ENCODE data around the gene SLC7A5. TPM values are rescaled to one million over a fixed set of nuclear protein-coding genes. Genes with fewer than 3 reads are reported as not detected.

SLC7A5 gene
- total and polyA plus RNA-seq, 2 of the 13 experiments (the other 11 are each of a cell fraction or from before 2014, with no cell fraction given), result 79.6 to 155 TPM

DNA sequence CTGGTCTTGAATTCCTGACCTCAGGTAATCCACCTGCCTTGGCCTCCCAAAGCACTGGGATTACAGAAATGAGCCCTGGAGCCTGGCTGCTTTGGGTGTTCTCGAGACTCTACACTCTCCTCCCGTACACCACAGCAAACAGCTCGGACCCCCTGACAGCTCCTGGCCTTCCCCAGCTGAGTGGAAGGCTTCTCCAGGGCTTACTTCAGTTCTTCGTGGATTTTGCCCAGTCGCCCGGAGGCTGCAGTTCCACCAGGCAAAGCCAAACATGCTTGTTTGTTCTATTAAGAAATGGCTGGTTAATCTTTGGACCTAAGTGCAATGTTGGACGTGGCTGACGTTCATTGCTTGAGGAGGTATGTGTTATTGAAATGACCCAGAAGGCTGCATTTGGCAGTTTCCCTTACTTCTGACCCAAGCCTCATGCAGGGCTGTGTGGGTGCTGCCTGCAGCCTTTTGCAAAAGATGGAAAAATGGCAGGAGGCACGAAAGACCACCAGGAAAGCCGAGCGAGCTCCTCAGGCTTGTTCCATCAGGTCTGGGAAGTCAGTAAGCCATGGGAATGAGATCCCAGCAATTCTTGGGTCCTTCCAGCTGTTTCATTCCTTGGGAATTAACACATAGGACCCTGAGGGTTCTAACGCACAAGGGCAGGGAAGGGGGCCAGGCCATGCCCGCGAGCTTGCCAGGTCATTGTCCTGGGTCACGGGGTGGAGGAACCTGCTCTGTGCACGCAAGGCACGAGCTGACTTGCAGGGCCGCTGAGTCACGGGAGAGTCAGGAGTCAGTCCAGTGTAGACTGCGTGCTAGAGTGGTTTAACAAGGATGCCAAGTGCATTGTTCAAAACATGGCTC lies 79.6 kb downstream of the SLC7A5 start (continued):
- TF ChIP-seq ZNF629 (CRISPR knock-in tag; conservative IDR thresholded peaks at IDR 0.05), result peak; percentile 65
- TF ChIP-seq ZNF607 (CRISPR knock-in tag; IDR thresholded peaks at IDR 0.05; ENCODE audit: borderline replicate concordance), result 0 out of 2 replicates have a peak, but pooled peaks have one; percentile 51
- TF ChIP-seq, protein P1, sequence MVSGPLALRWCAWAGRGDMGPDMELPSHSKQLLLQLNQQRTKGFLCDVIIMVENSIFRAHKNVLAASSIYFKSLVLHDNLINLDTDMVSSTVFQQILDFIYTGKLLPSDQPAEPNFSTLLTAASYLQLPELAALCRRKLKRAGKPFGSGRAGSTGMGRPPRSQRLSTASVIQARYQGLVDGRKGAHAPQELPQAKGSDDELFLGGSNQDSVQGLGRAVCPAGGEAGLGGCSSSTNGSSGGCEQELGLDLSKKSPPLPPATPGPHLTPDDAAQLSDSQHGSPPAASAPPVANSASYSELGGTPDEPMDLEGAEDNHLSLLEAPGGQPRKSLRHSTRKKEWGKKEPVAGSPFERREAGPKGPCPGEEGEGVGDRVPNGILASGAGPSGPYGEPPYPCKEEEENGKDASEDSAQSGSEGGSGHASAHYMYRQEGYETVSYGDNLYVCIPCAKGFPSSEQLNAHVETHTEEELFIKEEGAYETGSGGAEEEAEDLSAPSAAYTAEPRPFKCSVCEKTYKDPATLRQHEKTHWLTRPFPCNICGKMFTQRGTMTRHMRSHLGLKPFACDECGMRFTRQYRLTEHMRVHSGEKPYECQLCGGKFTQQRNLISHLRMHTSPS (CRISPR knock-in tag; IDR thresholded peaks at IDR 0.05; ENCODE audit: low read depth), result peak; percentile 67; the same call in 1 of the 2 replicates
- no peak for TF ChIP-seq ZFP36L2 (CRISPR knock-in tag; IDR thresholded peaks at IDR 0.05)
- TF ChIP-seq SKI (IDR thresholded peaks at IDR 0.05; ENCODE audit: partially characterized antibody), result peak; percentile 38
- TF ChIP-seq RELA (CRISPR knock-in tag; IDR thresholded peaks at IDR 0.05), result no peak
- TF ChIP-seq, protein P2, sequence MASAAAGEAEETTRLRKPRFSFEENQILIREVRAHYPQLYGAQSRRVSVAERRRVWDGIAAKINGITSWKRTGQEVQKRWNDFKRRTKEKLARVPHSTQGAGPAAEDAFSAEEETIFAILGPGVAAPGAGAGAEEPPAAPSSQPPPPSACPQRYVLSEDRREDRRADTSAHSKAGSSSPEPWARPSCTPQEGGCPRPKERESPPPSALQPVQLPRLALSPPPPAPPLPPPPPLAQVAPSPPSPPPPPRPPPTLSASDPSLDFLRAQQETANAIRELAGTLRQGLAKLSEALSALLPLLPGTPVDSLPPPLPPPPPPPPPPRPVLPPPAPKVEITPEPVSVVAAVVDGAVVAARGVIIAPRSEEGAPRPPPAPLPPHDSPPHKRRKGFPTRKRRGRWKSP (CRISPR knock-in tag; IDR thresholded peaks at IDR 0.05), result peak; percentile 75
- peak; percentile 48 for TF ChIP-seq ZSCAN29 (CRISPR knock-in tag; conservative IDR thresholded peaks at IDR 0.05)
- TF ChIP-seq, protein P3, sequence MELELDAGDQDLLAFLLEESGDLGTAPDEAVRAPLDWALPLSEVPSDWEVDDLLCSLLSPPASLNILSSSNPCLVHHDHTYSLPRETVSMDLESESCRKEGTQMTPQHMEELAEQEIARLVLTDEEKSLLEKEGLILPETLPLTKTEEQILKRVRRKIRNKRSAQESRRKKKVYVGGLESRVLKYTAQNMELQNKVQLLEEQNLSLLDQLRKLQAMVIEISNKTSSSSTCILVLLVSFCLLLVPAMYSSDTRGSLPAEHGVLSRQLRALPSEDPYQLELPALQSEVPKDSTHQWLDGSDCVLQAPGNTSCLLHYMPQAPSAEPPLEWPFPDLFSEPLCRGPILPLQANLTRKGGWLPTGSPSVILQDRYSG (CRISPR knock-in tag; IDR thresholded peaks at IDR 0.05), result no peak
- TF ChIP-seq, protein P4, sequence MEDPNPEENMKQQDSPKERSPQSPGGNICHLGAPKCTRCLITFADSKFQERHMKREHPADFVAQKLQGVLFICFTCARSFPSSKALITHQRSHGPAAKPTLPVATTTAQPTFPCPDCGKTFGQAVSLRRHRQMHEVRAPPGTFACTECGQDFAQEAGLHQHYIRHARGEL (CRISPR knock-in tag; IDR thresholded peaks at IDR 0.05), result no peak
- TF ChIP-seq, protein P5, sequence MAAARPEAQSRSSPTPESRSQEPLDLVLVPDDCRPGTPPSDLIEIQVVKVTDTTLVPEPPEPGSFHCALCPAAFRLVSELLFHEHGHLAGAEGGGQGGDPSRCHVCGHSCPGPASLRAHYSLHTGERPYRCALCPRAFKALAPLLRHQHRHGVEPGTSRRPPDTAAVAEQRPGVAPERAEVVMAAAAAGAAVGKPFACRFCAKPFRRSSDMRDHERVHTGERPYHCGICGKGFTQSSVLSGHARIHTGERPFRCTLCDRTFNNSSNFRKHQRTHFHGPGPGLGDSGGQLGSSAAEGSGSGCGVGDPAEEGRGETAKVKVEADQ (CRISPR knock-in tag; IDR thresholded peaks at IDR 0.05; ENCODE audit: borderline replicate concordance), result 0 out of 2 replicates have a peak, but pooled peaks have one; percentile 46
- no peak for TF ChIP-seq MATR3 (CRISPR knock-in tag; IDR thresholded peaks at IDR 0.05)
- TF ChIP-seq GFI1 (CRISPR knock-in tag; IDR thresholded peaks at IDR 0.05; ENCODE audit: borderline replicate concordance), result peak; percentile 17; the same call in 1 of the 2 replicates
- peak; percentile 71; the same call in 1 of the 2 replicates for TF ChIP-seq ZNF205 (CRISPR knock-in tag; IDR thresholded peaks at IDR 0.05)
- no peak for TF ChIP-seq SUZ12 (IDR thresholded peaks at IDR 0.05; ENCODE audit: low read depth, low read length)
- 0 out of 2 replicates have a peak, but pooled peaks have one; percentile 15 for TF ChIP-seq KLF12 (CRISPR knock-in tag; IDR thresholded peaks at IDR 0.05; ENCODE audit: borderline replicate concordance)
- peak; percentile 40 for TF ChIP-seq ZNF451 (CRISPR knock-in tag; IDR thresholded peaks at IDR 0.05)
- TF ChIP-seq SSRP1 (CRISPR knock-in tag; IDR thresholded peaks at IDR 0.05), result no peak
- no peak for TF ChIP-seq SMARCE1 (IDR thresholded peaks at IDR 0.05; ENCODE audit: borderline replicate concordance)
- TF ChIP-seq SOX6 (IDR thresholded peaks at IDR 0.05), result no peak
- peak; percentile 86 for TF ChIP-seq SOX6 (CRISPR knock-in tag; IDR thresholded peaks at IDR 0.05)
- TF ChIP-seq, protein P6, sequence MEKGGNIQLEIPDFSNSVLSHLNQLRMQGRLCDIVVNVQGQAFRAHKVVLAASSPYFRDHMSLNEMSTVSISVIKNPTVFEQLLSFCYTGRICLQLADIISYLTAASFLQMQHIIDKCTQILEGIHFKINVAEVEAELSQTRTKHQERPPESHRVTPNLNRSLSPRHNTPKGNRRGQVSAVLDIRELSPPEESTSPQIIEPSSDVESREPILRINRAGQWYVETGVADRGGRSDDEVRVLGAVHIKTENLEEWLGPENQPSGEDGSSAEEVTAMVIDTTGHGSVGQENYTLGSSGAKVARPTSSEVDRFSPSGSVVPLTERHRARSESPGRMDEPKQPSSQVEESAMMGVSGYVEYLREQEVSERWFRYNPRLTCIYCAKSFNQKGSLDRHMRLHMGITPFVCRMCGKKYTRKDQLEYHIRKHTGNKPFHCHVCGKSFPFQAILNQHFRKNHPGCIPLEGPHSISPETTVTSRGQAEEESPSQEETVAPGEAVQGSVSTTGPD (CRISPR knock-in tag; IDR thresholded peaks at IDR 0.05), result peak; percentile 83
- peak; percentile 87 for TF ChIP-seq HDAC2 (CRISPR knock-in tag; IDR thresholded peaks at IDR 0.05)
- TF ChIP-seq ZNF615 (CRISPR knock-in tag; IDR thresholded peaks at IDR 0.05; ENCODE audit: borderline replicate concordance), result no peak
